Measurements from ENCODE around the gene GPNMB.

DNA sequence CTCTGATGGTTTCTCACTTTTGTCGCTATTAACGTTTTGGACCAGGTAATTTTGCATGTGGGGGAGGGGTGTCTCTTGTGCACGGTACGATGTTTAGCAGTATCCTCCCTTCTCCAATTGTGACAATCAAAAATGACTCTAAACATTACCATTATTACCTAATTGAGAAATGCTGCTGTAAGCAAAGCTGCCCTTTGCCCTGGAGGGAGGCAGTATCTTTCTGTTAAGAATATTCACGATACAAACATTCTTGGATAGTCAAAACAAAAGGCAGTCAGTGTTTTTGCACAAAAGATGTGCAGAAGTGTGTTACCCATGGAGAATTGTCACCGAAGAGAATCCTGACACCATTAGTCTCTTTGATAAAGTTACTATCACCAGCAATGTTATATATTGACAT lies 62.2 kb downstream of the GPNMB start:
- TF ChIP-seq, protein P1, sequence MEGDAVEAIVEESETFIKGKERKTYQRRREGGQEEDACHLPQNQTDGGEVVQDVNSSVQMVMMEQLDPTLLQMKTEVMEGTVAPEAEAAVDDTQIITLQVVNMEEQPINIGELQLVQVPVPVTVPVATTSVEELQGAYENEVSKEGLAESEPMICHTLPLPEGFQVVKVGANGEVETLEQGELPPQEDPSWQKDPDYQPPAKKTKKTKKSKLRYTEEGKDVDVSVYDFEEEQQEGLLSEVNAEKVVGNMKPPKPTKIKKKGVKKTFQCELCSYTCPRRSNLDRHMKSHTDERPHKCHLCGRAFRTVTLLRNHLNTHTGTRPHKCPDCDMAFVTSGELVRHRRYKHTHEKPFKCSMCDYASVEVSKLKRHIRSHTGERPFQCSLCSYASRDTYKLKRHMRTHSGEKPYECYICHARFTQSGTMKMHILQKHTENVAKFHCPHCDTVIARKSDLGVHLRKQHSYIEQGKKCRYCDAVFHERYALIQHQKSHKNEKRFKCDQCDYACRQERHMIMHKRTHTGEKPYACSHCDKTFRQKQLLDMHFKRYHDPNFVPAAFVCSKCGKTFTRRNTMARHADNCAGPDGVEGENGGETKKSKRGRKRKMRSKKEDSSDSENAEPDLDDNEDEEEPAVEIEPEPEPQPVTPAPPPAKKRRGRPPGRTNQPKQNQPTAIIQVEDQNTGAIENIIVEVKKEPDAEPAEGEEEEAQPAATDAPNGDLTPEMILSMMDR (IDR thresholded peaks at IDR 0.05), result no peak
- TF ChIP-seq POLR2A (IDR thresholded peaks at IDR 0.05), result no peak
